Liver (tissue), 3 donors: ENCODE data around the gene ULK4.

Experiments used
- EGR1 ChIP-seq, 2 donors: IDR thresholded peaks; 2 replicates each; pipeline ENCODE4 v1.6.1; 2016 to 2018; ENCODE audit warnings: antibody characterized with exemption in 2 of 2, low read depth in 2 of 2
- FOXA1 ChIP-seq: IDR thresholded peaks from 2 replicates; pipeline ENCODE4 v1.6.1; 2016; ENCODE audit warnings: antibody characterized with exemption
- HNF4G ChIP-seq: IDR thresholded peaks from 2 replicates; pipeline ENCODE4 v1.6.1; 2016; ENCODE audit warnings: antibody characterized with exemption
- RAD21 ChIP-seq, 2 donors: IDR thresholded peaks; 2 replicates each; pipeline ENCODE4 v1.6.1; 2016; ENCODE audit warnings: antibody characterized with exemption in 2 of 2, mild to moderate bottlenecking in 2 of 2
- RXRA ChIP-seq, 2 donors: IDR thresholded peaks; 2 replicates each; pipeline ENCODE4 v1.6.1; 2017 to 2018; ENCODE audit warnings: antibody characterized with exemption in 2 of 2, mild to moderate bottlenecking in 1 of 2
- SP1 ChIP-seq: IDR thresholded peaks from 2 replicates; pipeline ENCODE4 v1.6.1; 2018; ENCODE audit warnings: antibody characterized with exemption, mild to moderate bottlenecking
- TAF1 ChIP-seq: conservative IDR thresholded peaks from 2 replicates; pipeline ENCODE4 v1.6.1; 2016; ENCODE audit warnings: antibody characterized with exemption, mild to moderate bottlenecking
- YY1 ChIP-seq: IDR thresholded peaks from 2 replicates; pipeline ENCODE4 v1.6.1; 2016; ENCODE audit warnings: antibody characterized with exemption, mild to moderate bottlenecking
- TF ChIP-seq, protein P1 (sequence below): fragments of 150-350 bp; IDR thresholded peaks from 2 replicates; pipeline ENCODE4 v1.5.1; 2017; ENCODE audit warnings: improper control_type of control experiment, low read depth, low read length; ENCODE audit not compliant: missing input control
- TF ChIP-seq, protein P2 (sequence below): IDR thresholded peaks from 2 replicates; pipeline ENCODE4 v1.6.1; 2016; ENCODE audit warnings: antibody characterized with exemption
- TF ChIP-seq, protein P3 (sequence below): IDR thresholded peaks from 2 replicates; pipeline ENCODE4 v1.6.1; 2016; ENCODE audit warnings: antibody characterized with exemption, mild to moderate bottlenecking
- TF ChIP-seq, protein P4 (sequence below): IDR thresholded peaks from 2 replicates; pipeline ENCODE4 v1.6.1; 2016; ENCODE audit warnings: antibody characterized with exemption
- donor health status: healthy.
- donor health status: healthy.

DNA sequence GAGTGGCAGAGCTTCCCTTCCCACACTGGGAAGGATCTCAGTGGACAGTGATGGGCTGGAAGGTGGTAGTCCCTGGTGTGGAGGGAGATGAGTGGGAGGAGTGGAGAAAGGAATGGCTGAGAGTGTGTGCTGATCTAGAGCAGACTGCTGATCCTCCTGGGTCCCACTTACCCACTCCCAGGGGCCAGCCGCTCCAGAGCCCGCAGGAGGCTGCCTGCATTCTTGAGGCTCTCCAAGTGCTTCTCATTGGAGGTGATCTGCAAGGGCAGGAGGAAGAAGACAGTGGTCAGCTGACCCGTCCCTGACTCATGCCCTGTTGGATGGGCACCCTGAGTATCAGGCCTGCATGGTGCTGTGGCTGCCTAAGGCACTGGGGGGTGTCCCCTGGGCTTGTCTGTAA, 712.6 kb downstream of the ULK4 start:
- TF ChIP-seq, protein P1, sequence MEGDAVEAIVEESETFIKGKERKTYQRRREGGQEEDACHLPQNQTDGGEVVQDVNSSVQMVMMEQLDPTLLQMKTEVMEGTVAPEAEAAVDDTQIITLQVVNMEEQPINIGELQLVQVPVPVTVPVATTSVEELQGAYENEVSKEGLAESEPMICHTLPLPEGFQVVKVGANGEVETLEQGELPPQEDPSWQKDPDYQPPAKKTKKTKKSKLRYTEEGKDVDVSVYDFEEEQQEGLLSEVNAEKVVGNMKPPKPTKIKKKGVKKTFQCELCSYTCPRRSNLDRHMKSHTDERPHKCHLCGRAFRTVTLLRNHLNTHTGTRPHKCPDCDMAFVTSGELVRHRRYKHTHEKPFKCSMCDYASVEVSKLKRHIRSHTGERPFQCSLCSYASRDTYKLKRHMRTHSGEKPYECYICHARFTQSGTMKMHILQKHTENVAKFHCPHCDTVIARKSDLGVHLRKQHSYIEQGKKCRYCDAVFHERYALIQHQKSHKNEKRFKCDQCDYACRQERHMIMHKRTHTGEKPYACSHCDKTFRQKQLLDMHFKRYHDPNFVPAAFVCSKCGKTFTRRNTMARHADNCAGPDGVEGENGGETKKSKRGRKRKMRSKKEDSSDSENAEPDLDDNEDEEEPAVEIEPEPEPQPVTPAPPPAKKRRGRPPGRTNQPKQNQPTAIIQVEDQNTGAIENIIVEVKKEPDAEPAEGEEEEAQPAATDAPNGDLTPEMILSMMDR, result no peak
- TF ChIP-seq, protein P2, sequence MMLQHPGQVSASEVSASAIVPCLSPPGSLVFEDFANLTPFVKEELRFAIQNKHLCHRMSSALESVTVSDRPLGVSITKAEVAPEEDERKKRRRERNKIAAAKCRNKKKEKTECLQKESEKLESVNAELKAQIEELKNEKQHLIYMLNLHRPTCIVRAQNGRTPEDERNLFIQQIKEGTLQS, result no peak
- TF ChIP-seq SP1 (no peak), RAD21 (IDR thresholded peaks at IDR 0.05) (no peak), TAF1 (no peak), YY1 (no peak), RXRA (IDR thresholded peaks at IDR 0.05) (no peak), HNF4G (no peak), FOXA1 (no peak), EGR1 (IDR thresholded peaks at IDR 0.05; ENCODE audit: low read depth in 2 of 2) (no peak)
- TF ChIP-seq, protein P3, sequence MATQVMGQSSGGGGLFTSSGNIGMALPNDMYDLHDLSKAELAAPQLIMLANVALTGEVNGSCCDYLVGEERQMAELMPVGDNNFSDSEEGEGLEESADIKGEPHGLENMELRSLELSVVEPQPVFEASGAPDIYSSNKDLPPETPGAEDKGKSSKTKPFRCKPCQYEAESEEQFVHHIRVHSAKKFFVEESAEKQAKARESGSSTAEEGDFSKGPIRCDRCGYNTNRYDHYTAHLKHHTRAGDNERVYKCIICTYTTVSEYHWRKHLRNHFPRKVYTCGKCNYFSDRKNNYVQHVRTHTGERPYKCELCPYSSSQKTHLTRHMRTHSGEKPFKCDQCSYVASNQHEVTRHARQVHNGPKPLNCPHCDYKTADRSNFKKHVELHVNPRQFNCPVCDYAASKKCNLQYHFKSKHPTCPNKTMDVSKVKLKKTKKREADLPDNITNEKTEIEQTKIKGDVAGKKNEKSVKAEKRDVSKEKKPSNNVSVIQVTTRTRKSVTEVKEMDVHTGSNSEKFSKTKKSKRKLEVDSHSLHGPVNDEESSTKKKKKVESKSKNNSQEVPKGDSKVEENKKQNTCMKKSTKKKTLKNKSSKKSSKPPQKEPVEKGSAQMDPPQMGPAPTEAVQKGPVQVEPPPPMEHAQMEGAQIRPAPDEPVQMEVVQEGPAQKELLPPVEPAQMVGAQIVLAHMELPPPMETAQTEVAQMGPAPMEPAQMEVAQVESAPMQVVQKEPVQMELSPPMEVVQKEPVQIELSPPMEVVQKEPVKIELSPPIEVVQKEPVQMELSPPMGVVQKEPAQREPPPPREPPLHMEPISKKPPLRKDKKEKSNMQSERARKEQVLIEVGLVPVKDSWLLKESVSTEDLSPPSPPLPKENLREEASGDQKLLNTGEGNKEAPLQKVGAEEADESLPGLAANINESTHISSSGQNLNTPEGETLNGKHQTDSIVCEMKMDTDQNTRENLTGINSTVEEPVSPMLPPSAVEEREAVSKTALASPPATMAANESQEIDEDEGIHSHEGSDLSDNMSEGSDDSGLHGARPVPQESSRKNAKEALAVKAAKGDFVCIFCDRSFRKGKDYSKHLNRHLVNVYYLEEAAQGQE, result no peak
- TF ChIP-seq, protein P4, sequence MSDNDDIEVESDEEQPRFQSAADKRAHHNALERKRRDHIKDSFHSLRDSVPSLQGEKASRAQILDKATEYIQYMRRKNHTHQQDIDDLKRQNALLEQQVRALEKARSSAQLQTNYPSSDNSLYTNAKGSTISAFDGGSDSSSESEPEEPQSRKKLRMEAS, result no peak
